Regular cardiac myocyte (primary cell): Measurements from ENCODE around the gene KLF16. TPM values are rescaled to one million over a fixed set of nuclear protein-coding genes. Genes with fewer than 3 reads are reported as not detected.

Experiments used
- total RNA-seq: library from RNA; depleted of rRNA; stranded (reverse); fragments of >200 nt; gene quantifications from 2 replicates; pipeline ENCODE4 v1.2.3, GENCODE V29; 2014

KLF16 gene
- 4.8 and 9.4 TPM in 2 replicates for total RNA-seq

DNA sequence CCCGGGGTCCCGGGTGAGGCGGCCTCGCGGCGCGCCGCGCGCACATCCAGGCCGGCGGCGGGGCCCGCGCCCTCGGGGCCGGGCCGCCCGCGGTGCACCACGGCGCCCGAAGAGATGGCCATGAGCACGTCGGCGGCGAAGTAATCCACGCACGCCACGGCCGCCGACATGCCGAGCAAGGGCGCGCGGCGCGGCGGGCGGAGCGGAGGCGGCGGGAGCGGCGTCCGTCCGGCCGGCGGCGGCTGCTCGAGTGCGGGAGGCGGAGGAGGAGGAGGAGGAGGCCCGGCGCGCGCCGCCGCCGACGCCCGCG, at the start of gene KLF16:
KLF16 (minus strand) TSS at position 252 of the 310 bp plus-strand sequence; CDS start at position 170, 82 bp downstream.

DNA sequence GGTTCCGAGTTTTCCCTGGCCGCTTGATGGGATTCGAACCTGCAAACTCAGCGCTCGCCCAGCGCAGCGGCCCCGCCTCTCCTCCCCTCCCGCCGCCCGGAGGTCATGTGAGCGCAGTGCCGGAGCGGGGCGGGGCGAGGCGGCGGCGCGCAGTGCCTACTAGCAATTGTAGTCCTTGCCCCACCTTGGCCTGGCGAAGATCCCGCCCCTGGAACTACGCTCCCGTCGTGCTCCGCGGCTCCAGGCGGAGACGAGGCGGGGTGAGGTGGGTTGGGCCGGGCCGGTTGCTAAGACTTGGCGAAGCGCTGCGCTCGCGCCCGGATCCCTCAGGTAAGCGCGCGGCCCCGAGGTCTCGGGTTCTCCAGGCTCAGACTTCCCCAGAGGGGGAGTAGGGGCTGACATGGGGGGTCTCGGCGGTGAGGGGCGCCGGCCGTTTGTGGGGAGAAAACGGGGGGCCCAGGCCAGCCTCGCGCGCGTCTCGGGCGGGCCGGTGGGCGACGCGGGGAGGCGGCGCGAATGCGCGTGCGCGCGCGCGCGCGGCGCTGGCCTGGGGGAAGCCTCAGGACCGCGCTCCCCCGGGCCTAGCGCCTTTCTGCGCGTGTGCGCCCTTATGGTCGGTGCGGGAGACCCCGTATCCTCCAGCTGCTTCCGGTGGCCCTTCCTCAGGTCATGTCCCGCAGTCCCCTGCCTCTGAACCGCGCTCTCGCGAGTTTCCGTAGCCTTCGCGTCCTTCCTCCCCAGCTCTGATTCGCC, 41.9 kb upstream of the KLF16 start, which contains the start of the genes ADAT3 and SCAMP4:
ADAT3 (plus strand) TSS at position 290 of the 753 bp plus-strand sequence. CDS start 6,649 bp downstream, outside the sequence.
SCAMP4 (plus strand) TSS at position 290 of the 753 bp plus-strand sequence. CDS start 9,621 bp downstream, outside the sequence.

GRCh38 chr19:1885398-1886119, 22.2 kb upstream of the KLF16 start, which contains the start of gene ABHD17A:
Gene ABHD17A (minus strand): TSS chr19:1885496. CDS start chr19:1881566, 3,930 bp downstream.

GRCh38 chr19:1848399-1849131, 14.8 kb downstream of the KLF16 start, which contains the start of gene REXO1:
Gene REXO1 (minus strand): TSS chr19:1848483. CDS start chr19:1848358, 125 bp downstream.

DNA sequence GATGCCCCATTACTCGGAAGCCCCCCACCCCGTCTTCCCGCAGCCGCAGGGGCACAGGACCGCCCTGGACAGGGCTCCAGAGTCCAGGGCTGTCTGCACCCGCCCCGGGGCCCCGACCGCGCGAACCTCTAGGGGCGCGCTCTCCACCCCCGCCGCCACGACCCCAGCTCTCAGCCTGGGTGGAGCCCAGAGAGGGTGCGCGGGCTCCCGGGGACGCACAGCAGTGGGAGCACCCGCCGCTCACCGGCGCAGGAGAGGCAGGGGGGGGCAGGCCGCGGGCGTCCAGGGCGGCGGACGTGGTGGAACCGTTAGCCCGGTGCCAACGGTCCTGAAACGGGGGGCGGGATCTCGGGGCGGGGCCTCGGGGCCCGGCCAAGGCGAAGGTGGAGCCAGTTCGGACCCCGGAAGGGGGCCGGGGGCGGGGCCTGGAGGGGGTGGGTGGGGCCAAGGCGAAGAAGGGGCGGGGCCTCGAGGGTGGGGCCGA, 51.4 kb downstream of the KLF16 start, which contains the start of gene ATP8B3:
ATP8B3 (minus strand) TSS at position 335 of the 484 bp plus-strand sequence. CDS start 540 bp downstream, outside the sequence.

Other genes starting within 250 kb of the KLF16 start
- gene TCF3, start 211.0 kb downstream of the KLF16 start, total RNA-seq: 34.4 and 71.9 TPM in 2 replicates
- gene ONECUT3, start 110.1 kb downstream of the KLF16 start, total RNA-seq: not detected in 2 replicates
- 0.38 and 1.7 TPM in 2 replicates for gene ATP8B3, start 51.3 kb downstream of the KLF16 start, total RNA-seq
- gene REXO1, start 15.1 kb downstream of the KLF16 start, total RNA-seq: 2.5 and 6.9 TPM in 2 replicates
- 65.7 and 73.8 TPM in 2 replicates for gene ABHD17A, start 21.9 kb upstream of the KLF16 start, total RNA-seq
- 1.3 and 1.7 TPM in 2 replicates for gene ADAT3, start 41.8 kb upstream of the KLF16 start, total RNA-seq
- 31.3 and 34.7 TPM in 2 replicates for gene SCAMP4, start 41.8 kb upstream of the KLF16 start, total RNA-seq
- 42.8 and 45.4 TPM in 2 replicates for gene CSNK1G2, start 77.6 kb upstream of the KLF16 start, total RNA-seq
- 37.5 and 47.5 TPM in 2 replicates for gene BTBD2, start 152.1 kb upstream of the KLF16 start, total RNA-seq
- gene MKNK2, start 187.7 kb upstream of the KLF16 start, total RNA-seq: 73.9 and 89.0 TPM in 2 replicates
- gene MOB3A, start 232.7 kb upstream of the KLF16 start, total RNA-seq: 8.5 and 17.1 TPM in 2 replicates
- 0.58 and 0.85 TPM in 2 replicates for gene IZUMO4, start 233.3 kb upstream of the KLF16 start, total RNA-seq